IMR-90 (cell line): Measurements from ENCODE around the gene DHX34. TPM values are rescaled to one million over a fixed set of nuclear protein-coding genes. Genes with fewer than 3 reads are reported as not detected.

Experiments
- ATAC-seq: fragments of 200-7000 bp; cut with Tn5 transposase; 2 replicates; pipeline ENCODE4 v1.9.1; 2020; ENCODE audit warnings: low read depth, mild to moderate bottlenecking, moderate library complexity
- BruUV-seq: library from RNA; stranded (reverse); fragments of 400-500 nt; replicated peaks from 2 replicates; lab custom pipeline; 2021; lab: Mats Ljungman, UMichigan
- CTCF ChIA-PET: fragments of 300-600 bp; formaldehyde crosslinking; extraction: SDS; loops from one replicate; lab custom pipeline; 2021; ENCODE audit warnings: antibody characterized with exemption; lab: Yijun Ruan, JAX
- POLR2A ChIA-PET: fragments of 300-600 bp; sonication (Branson Sonifier 250); formaldehyde crosslinking; loops from one replicate; lab custom pipeline; 2022; ENCODE audit warnings: antibody characterized with exemption; ENCODE audit not compliant: unreplicated experiment; lab: Charles Lee
- DNase-seq: peaks from one replicate; pipeline ENCODE4 v3.0.0; 2013
- H2AFZ ChIP-seq: replicated peaks from 2 replicates; pipeline ENCODE3; 2013; ENCODE audit warnings: low read length, mild to moderate bottlenecking; ENCODE audit not compliant: poor library complexity
- H2AK5ac ChIP-seq: 2 replicates; pipeline ENCODE4 v1.6.1; 2013; ENCODE audit warnings: low read depth, low read length, inconsistent platforms
- H2AK9ac ChIP-seq: replicated peaks from 2 replicates; pipeline ENCODE3; 2013; ENCODE audit warnings: mild to moderate bottlenecking, low read depth, low read length, moderate library complexity; ENCODE audit not compliant: poor library complexity
- H2BK120ac ChIP-seq: 2 replicates; pipeline ENCODE4 v1.6.1; 2013; ENCODE audit warnings: low read depth, low read length, inconsistent platforms
- H2BK15ac ChIP-seq: 3 replicates; pipeline ENCODE4 v1.6.1; 2013; ENCODE audit warnings: low read depth, low read length, inconsistent platforms
- H2BK20ac ChIP-seq: 2 replicates; pipeline ENCODE4 v1.6.1; 2013; ENCODE audit warnings: low read depth, mild to moderate bottlenecking, inconsistent platforms, low read length, moderate library complexity
- H2BK5ac ChIP-seq: 2 replicates; pipeline ENCODE4 v1.6.1; 2013; ENCODE audit warnings: mild to moderate bottlenecking, low read depth, low read length, inconsistent platforms; ENCODE audit not compliant: poor library complexity, severe bottlenecking
- H3K14ac ChIP-seq: replicated peaks from 2 replicates; pipeline ENCODE4 v1.6.1; 2013; ENCODE audit warnings: low read depth, low read length, inconsistent platforms
- H3K18ac ChIP-seq: 2 replicates; pipeline ENCODE4 v1.6.1; 2013; ENCODE audit warnings: low read depth, low read length, control low read depth
- H3K23ac ChIP-seq: 2 replicates; pipeline ENCODE4 v1.6.1; 2013; ENCODE audit warnings: low read depth, low read length, inconsistent platforms
- H3K27ac ChIP-seq: 2 replicates; pipeline ENCODE4 v1.5.1; 2013; ENCODE audit warnings: mild to moderate bottlenecking, control low read depth, low read length; ENCODE audit not compliant: insufficient read depth
- H3K27me3 ChIP-seq: 2 replicates; pipeline ENCODE4 v1.6.1; 2013; ENCODE audit warnings: low read length; ENCODE audit not compliant: control insufficient read depth, insufficient read depth
- H3K36me3 ChIP-seq: 2 replicates; pipeline ENCODE4 v1.6.1; 2013; ENCODE audit warnings: low read length, mixed read lengths; ENCODE audit not compliant: control insufficient read depth, insufficient read depth
- H3K4ac ChIP-seq: 2 replicates; pipeline ENCODE4 v1.6.1; 2013; ENCODE audit warnings: low read depth, low read length, inconsistent platforms
- H3K4me1 ChIP-seq: 2 replicates; pipeline ENCODE4 v1.6.1; 2013; ENCODE audit warnings: low read length, mixed read lengths; ENCODE audit not compliant: control insufficient read depth, insufficient read depth
- H3K4me2 ChIP-seq: 2 replicates; pipeline ENCODE4 v1.6.1; 2013; ENCODE audit warnings: low read depth, mild to moderate bottlenecking, control low read depth, low read length, moderate library complexity
- H3K4me3 ChIP-seq: 2 replicates; pipeline ENCODE4 v1.5.1; 2013; ENCODE audit warnings: low read depth, mild to moderate bottlenecking, control low read depth, low read length, moderate library complexity; ENCODE audit not compliant: insufficient read depth
- H3K56ac ChIP-seq: 2 replicates; pipeline ENCODE4 v1.6.1; 2013; ENCODE audit warnings: low read length, inconsistent platforms; ENCODE audit not compliant: insufficient read depth; ENCODE audit errors: extremely low read depth
- H3K79me1 ChIP-seq, 2 experiments: 2 replicates each; pipeline ENCODE4 v1.6.1; 2013; ENCODE audit warnings: low read length in 2 of 2, inconsistent platforms in 1 of 2, low read depth in 1 of 2
- H3K9ac ChIP-seq: 2 replicates; pipeline ENCODE4 v1.6.1; 2013; ENCODE audit warnings: low read depth, low read length, control low read depth
- H3K9me1 ChIP-seq: 2 replicates; pipeline ENCODE4 v1.6.1; 2013; ENCODE audit warnings: low read length, inconsistent platforms; ENCODE audit not compliant: insufficient read depth
- H3K9me3 ChIP-seq: 2 replicates; pipeline ENCODE4 v1.6.1; 2013; ENCODE audit warnings: low read length; ENCODE audit not compliant: control insufficient read depth, insufficient read depth
- H4K20me1 ChIP-seq: 2 replicates; pipeline ENCODE4 v1.6.1; 2013; ENCODE audit warnings: low read length, inconsistent platforms; ENCODE audit not compliant: insufficient read depth
- H4K5ac ChIP-seq: 2 replicates; pipeline ENCODE4 v1.6.1; 2013; ENCODE audit warnings: mild to moderate bottlenecking, low read depth, low read length, control low read depth
- H4K8ac ChIP-seq, 2 experiments: 2 replicates each; pipeline ENCODE4 v1.6.1; 2013; ENCODE audit warnings: low read depth in 2 of 2, low read length in 2 of 2, control low read depth in 1 of 2, inconsistent platforms in 1 of 2
- H4K91ac ChIP-seq: 2 replicates; pipeline ENCODE4 v1.6.1; 2013; ENCODE audit warnings: low read depth, low read length, inconsistent platforms; ENCODE audit not compliant: insufficient read depth
- POLR2A ChIP-seq: IDR thresholded peaks from 2 replicates; pipeline ENCODE4 v1.6.1; 2012; ENCODE audit warnings: mild to moderate bottlenecking, low read depth, low read length
- RFX5 ChIP-seq: IDR thresholded peaks from 2 replicates; pipeline ENCODE4 v1.8.0; 2012; ENCODE audit warnings: low read depth, mild to moderate bottlenecking, low read length, moderate library complexity
- USF2 ChIP-seq: fragments of 150-350 bp; IDR thresholded peaks from 2 replicates; pipeline ENCODE4 v1.6.1; 2017; ENCODE audit warnings: mild to moderate bottlenecking, antibody characterized with exemption, low read length, low read depth
- WGBS, 2 experiments: methylation state at CpG; one replicate each; pipeline versions ENCODE4 v1.1.5 to v1.1.7; 2013; ENCODE audit warnings: missing lambda C conversion rate in 2 of 2; ENCODE audit not compliant: insufficient read length in 1 of 2; ENCODE audit errors: extremely low coverage in 2 of 2; 5-methylcytosine and 5-hydroxymethylcytosine counted together
- dilution Hi-C: fragments of 300-500 bp; cut with HindIII; formaldehyde crosslinking; loops from one replicate; pipeline ENCODE4 v1.14.3; 2018; ENCODE audit warnings: low sequenced_read_pairs; ENCODE audit not compliant: unreplicated experiment
- in situ Hi-C: fragments of 300-500 bp; cut with MboI; formaldehyde crosslinking; loops from 3 replicates; pipeline ENCODE4 v1.14.3; 2019; ENCODE audit warnings: low sequenced_read_pairs, inconsistent platforms, mixed read lengths
- intact Hi-C: fragments of 100-400 bp; cut with micrococcal nuclease; formaldehyde crosslinking; loops from 2 replicates; pipeline ENCODE4 v1.10.0; 2022
- polyA plus RNA-seq, 3 experiments: library from polyadenylated mRNA; depleted of rRNA; stranded (reverse); fragments of >200 nt; gene quantifications; 2 replicates each; pipeline ENCODE4 v1.2.3, GENCODE V29; 2012; ENCODE audit warnings: low replicate concordance in 1 of 3
- total RNA-seq: library from RNA; depleted of rRNA; stranded (reverse); fragments of >200 nt; gene quantifications from 2 replicates; pipeline ENCODE4 v1.2.3, GENCODE V29; 2012

Gene DHX34
- total and polyA plus RNA-seq, 2 of the 4 experiments (the other 2 are of a cell fraction), result 4.5 to 13.7 TPM

DNA sequence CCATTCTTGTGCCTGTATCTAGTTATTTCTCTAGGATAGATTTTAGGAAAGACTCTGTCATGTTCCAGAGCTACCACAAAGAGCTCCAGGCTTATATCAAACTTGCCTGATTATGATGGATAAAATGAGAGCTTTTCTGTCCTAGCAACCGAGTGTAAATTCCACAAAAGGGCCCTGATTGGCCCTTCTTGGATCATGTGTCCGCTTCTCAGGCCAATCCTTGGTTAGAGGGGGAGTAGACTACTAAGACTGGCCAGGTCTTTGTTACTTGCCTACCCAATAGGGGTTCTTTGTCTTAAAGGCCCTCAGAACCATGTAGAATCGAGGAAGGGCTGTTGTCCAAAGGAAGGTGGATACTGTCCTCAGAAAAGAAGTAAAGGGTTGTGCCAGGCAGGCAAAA is 2.4 kb downstream of the DHX34 start:
- H2AK9ac ChIP-seq, result no peak overlapping the region
- no peak overlapping the region for H3K4me3 ChIP-seq
- WGBS, 2 experiments, result no CpG with 5 or more reads among the region's 3 CpGs
- in situ Hi-C loops, result no loop called here
- ChIA-PET CTCF (no interaction called here), POLR2A (no interaction called here)
- TF ChIP-seq POLR2A (no peak), RFX5 (peak; percentile 92), USF2 (peak; percentile 81)
- H3K4me2 ChIP-seq, result no peak overlapping the region
- DNase-seq (peak; percentile 27), ATAC-seq (no peak)
- H4K20me1 ChIP-seq, result no peaks in the 10 kb centered on the region; the same call in 1 of the 2 replicates
- H3K9ac ChIP-seq, result no peak overlapping the region
- no peak overlapping the region for H3K14ac ChIP-seq
- H2BK5ac ChIP-seq, result no peak overlapping the region
- H3K18ac ChIP-seq, result no peak overlapping the region
- peaks cover 46 to 49% of the 10 kb centered on the region in 2 experiments for H3K79me1 ChIP-seq
- no peak overlapping the region for H3K4ac ChIP-seq
- no peak overlapping the region for H4K8ac ChIP-seq
- H3K23ac ChIP-seq, result no peak overlapping the region
- peaks cover 3% of the 10 kb centered on the region; the same call in 1 of the 2 replicates for H3K9me1 ChIP-seq
- no peaks in the 10 kb centered on the region; the same call in 1 of the 2 replicates for H3K4me1 ChIP-seq
- no peak overlapping the region for H2BK15ac ChIP-seq
- no peaks in the 10 kb centered on the region for H3K9me3 ChIP-seq
- no peak overlapping the region for H2AK5ac ChIP-seq
- H2BK120ac ChIP-seq, result no peak overlapping the region
- H4K5ac ChIP-seq, result no peak overlapping the region
- no TSS peak for BruUV-seq
- H2AFZ ChIP-seq, result no peak overlapping the region
- intact Hi-C loops, result no loop called here
- no peak overlapping the region for H4K91ac ChIP-seq
- no peak overlapping the region for H3K27ac ChIP-seq
- no peaks in the 10 kb centered on the region for H3K27me3 ChIP-seq
- dilution Hi-C loops, result no loop called here
- H3K36me3 ChIP-seq, result peaks cover 32% of the 10 kb centered on the region
- no peak overlapping the region for H3K56ac ChIP-seq
- H2BK20ac ChIP-seq, result no peak overlapping the region
